ENCODE measurements around the gene GPX6. TPM values are rescaled to one million over a fixed set of nuclear protein-coding genes. Genes with fewer than 3 reads are reported as not detected.
"Not testable (repeated sequence)": the region's sequence is repeated elsewhere in the genome, so short reads cannot be mapped to it uniquely, and the experiment has no call there.

The GPX6 gene
- total and polyA plus RNA-seq, 2 donors from 2014 or later: not detected

DNA sequence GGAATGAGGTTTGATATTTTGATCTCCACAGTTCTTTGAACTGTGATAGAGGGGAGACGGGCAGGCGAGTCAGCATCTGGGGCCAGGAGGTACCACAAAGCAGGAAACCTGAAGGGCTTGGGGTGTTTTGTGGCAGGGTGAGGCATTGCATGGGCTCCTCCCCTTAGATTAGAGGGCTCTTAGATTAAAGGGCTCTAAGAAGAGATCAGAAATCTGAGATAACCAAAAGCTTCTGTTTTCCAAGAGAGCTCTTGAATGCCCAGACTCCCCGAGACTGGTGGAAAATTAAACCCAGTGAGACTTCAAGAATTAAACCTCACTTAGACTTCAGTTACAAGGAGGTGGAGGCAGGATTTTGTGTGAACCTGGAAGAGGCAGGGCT, 7.6 kb upstream of the GPX6 start:
- H3K9me3 ChIP-seq (ENCODE audit: control insufficient read depth in 2 of 3, insufficient read depth in 1 of 3, low read length in 3 of 3): no peaks in the 10 kb centered on the region
- no peaks in the 10 kb centered on the region for H3K27me3 ChIP-seq (ENCODE audit: control insufficient read depth, insufficient read depth, low read length)
- FAIRE-seq: no peak
- intact Hi-C loops (cut with DNase I): no loop called here
- no peaks in the 10 kb centered on the region for H3K4me1 ChIP-seq (ENCODE audit: control insufficient read depth in 2 of 3, insufficient read depth in 2 of 3, low read depth in 1 of 3, low read length in 3 of 3)
- no peak overlapping the region for H3K4me3 ChIP-seq (ENCODE audit: low read length in 3 of 3)
- DNase-seq: no peak
- TF ChIP-seq, protein P1, sequence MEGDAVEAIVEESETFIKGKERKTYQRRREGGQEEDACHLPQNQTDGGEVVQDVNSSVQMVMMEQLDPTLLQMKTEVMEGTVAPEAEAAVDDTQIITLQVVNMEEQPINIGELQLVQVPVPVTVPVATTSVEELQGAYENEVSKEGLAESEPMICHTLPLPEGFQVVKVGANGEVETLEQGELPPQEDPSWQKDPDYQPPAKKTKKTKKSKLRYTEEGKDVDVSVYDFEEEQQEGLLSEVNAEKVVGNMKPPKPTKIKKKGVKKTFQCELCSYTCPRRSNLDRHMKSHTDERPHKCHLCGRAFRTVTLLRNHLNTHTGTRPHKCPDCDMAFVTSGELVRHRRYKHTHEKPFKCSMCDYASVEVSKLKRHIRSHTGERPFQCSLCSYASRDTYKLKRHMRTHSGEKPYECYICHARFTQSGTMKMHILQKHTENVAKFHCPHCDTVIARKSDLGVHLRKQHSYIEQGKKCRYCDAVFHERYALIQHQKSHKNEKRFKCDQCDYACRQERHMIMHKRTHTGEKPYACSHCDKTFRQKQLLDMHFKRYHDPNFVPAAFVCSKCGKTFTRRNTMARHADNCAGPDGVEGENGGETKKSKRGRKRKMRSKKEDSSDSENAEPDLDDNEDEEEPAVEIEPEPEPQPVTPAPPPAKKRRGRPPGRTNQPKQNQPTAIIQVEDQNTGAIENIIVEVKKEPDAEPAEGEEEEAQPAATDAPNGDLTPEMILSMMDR (IDR thresholded peaks at IDR 0.05; ENCODE audit: borderline replicate concordance, extremely low read depth, insufficient read depth): no peak
- no peaks in the 10 kb centered on the region for H3K36me3 ChIP-seq (ENCODE audit: control insufficient read depth in 2 of 3, insufficient read depth in 3 of 3, low read length in 3 of 3)
- H3K27ac ChIP-seq (ENCODE audit: low read depth in 2 of 2, low read length in 2 of 2): no peak overlapping the region
- no peak overlapping the region for H3K9ac ChIP-seq (ENCODE audit: low read length in 3 of 3)

DNA sequence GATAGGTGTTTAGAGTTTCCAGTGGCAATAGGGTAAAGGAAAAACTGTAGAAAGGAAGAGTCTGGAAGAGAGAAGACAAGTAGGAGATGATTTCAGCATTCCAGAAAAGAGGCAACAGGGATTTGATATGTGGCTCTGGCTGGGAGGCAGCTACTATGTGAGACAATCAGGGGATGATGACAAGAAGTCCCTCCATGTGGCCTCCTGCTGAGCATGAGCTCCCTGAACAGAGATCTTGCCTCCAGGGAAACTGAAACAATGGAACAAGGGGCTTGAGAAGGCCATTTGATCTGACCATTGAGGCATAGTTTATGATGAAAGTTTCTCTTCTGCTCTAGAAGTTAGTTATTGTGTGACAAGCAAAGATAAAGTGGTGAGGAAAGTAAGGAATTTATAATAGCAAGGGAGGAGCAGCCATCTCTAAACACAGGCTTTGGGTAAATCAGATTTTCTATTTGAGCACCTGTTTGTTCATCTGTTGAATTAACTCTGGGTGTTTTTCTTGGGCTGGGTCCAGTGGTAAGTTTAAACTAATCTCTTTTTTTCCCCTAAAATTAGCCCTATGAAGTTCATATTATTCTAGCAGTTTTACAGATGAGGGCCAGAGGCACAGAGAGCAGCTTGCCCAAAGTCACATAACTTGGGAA, 7.1 kb upstream of the GPX6 start:
- H3K4me1 ChIP-seq (ENCODE audit: control insufficient read depth in 2 of 3, insufficient read depth in 2 of 3, low read depth in 1 of 3, low read length in 3 of 3): no peaks in the 10 kb centered on the region
- intact Hi-C loops (cut with DNase I): no loop called here
- H3K9ac ChIP-seq (ENCODE audit: low read length in 3 of 3): no peak overlapping the region
- DNase-seq (no peak), FAIRE-seq (no peak)
- TF ChIP-seq, protein P1 (IDR thresholded peaks at IDR 0.05; ENCODE audit: borderline replicate concordance, extremely low read depth, insufficient read depth): no peak
- H3K36me3 ChIP-seq (ENCODE audit: control insufficient read depth in 2 of 3, insufficient read depth in 3 of 3, low read length in 3 of 3): no peaks in the 10 kb centered on the region
- H3K4me3 ChIP-seq (ENCODE audit: low read length in 3 of 3): no peak overlapping the region
- no peaks in the 10 kb centered on the region for H3K9me3 ChIP-seq (ENCODE audit: control insufficient read depth in 2 of 3, insufficient read depth in 1 of 3, low read length in 3 of 3)
- H3K27me3 ChIP-seq (ENCODE audit: control insufficient read depth, insufficient read depth, low read length): no peaks in the 10 kb centered on the region
- no peak overlapping the region for H3K27ac ChIP-seq (ENCODE audit: low read depth in 2 of 2, low read length in 2 of 2)

DNA sequence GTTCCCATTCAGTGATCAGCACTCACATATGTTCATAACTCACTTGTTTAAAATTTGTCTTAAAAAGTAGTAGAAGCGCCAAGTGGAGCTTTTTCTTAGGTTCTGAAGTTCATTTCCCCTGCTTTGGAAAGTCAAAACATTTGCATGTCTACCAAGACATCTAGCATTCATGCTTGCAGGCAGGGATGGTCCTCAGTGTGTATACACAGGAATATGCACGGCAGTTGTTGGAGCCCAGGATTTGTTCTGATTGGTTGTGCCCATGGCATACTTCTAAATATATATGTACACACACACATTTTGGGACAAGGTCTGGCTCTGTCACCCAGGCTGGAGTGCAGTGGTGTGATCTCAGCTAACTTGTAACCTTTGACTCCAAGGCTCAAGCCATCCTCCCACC, 2.4 kb upstream of the GPX6 start:
- no peak for FAIRE-seq
- H3K9ac ChIP-seq (ENCODE audit: low read length in 3 of 3): no peak overlapping the region
- H3K4me1 ChIP-seq (ENCODE audit: control insufficient read depth in 2 of 3, insufficient read depth in 2 of 3, low read depth in 1 of 3, low read length in 3 of 3): no peaks in the 10 kb centered on the region
- no peaks in the 10 kb centered on the region for H3K36me3 ChIP-seq (ENCODE audit: control insufficient read depth in 2 of 3, insufficient read depth in 3 of 3, low read length in 3 of 3)
- no peaks in the 10 kb centered on the region for H3K9me3 ChIP-seq (ENCODE audit: control insufficient read depth in 2 of 3, insufficient read depth in 1 of 3, low read length in 3 of 3)
- no peak overlapping the region for H3K27ac ChIP-seq (ENCODE audit: low read depth in 2 of 2, low read length in 2 of 2)
- H3K27me3 ChIP-seq (ENCODE audit: control insufficient read depth, insufficient read depth, low read length): no peaks in the 10 kb centered on the region
- TF ChIP-seq, protein P1 (IDR thresholded peaks at IDR 0.05; ENCODE audit: borderline replicate concordance, extremely low read depth, insufficient read depth): no peak
- no peak for DNase-seq
- intact Hi-C loops (cut with DNase I): no loop called here
- H3K4me3 ChIP-seq (ENCODE audit: low read length in 3 of 3): no peak overlapping the region

DNA sequence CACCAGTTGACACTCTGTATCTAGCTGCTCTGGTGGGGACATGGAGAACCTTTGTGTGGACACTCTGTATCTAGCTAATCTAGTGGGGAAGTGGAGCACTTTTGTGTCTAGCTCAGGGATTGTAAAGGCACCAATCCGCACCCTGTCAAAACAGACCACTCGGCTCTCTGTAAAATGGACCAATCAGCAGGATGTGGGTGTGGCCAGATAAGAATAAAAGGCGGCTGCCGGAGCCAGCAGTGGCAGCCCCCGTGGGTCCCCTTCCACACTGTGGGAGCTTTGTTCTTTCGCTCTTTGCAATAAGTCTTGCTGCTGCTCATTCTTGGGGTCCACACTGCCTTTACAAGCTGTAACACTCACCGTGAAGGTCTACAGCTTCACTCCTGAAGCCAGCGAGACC, 3.2 kb downstream of the GPX6 start:
- H3K27ac ChIP-seq (ENCODE audit: low read depth in 2 of 2, low read length in 2 of 2); H3K4me3 ChIP-seq (ENCODE audit: low read length in 3 of 3); intact Hi-C loops (cut with DNase I); H3K27me3 ChIP-seq (ENCODE audit: control insufficient read depth, insufficient read depth, low read length); DNase-seq; FAIRE-seq; H3K4me1 ChIP-seq (ENCODE audit: control insufficient read depth in 2 of 3, insufficient read depth in 2 of 3, low read depth in 1 of 3, low read length in 3 of 3); H3K36me3 ChIP-seq (ENCODE audit: control insufficient read depth in 2 of 3, insufficient read depth in 3 of 3, low read length in 3 of 3); H3K9me3 ChIP-seq (ENCODE audit: control insufficient read depth in 2 of 3, insufficient read depth in 1 of 3, low read length in 3 of 3); H3K9ac ChIP-seq (ENCODE audit: low read length in 3 of 3): not testable (repeated sequence)
